Panc1 (cell line): ENCODE measurements around the gene MED31. TPM values are rescaled to one million over a fixed set of nuclear protein-coding genes. Genes with fewer than 3 reads are reported as not detected.

Source experiments
- ATAC-seq: fragments of 200-7000 bp; cut with Tn5 transposase; 2 replicates; pipeline ENCODE4 v1.9.1; 2020; ENCODE audit warnings: mild to moderate bottlenecking, moderate library complexity
- BruUV-seq: library from RNA; stranded (reverse); fragments of 400-500 nt; replicated peaks from 2 replicates; lab custom pipeline; 2021; lab: Mats Ljungman, UMichigan
- CTCF ChIA-PET: fragments of 300-600 bp; sonication (Branson Sonifier 250); formaldehyde crosslinking; loops from one replicate; lab custom pipeline; 2022; ENCODE audit warnings: antibody characterized with exemption; lab: Charles Lee
- POLR2A ChIA-PET: fragments of 300-600 bp; sonication (Branson Sonifier 250); formaldehyde crosslinking; loops from one replicate; lab custom pipeline; 2022; ENCODE audit warnings: antibody characterized with exemption; lab: Charles Lee
- DNase-seq: peaks from one replicate; pipeline ENCODE4 v3.0.0-alpha.2; 2010; ENCODE audit warnings: low read depth, low spot score
- H3K27ac ChIP-seq: 2 replicates; pipeline ENCODE4 v1.5.1; 2011; ENCODE audit warnings: mild to moderate bottlenecking, low read length, inconsistent platforms
- H3K27me3 ChIP-seq: fragments of 200-500 bp; sonication (Bioruptor generic); 2 replicates; pipeline ENCODE4 v1.6.0; 2014; ENCODE audit warnings: low read length, inconsistent platforms; ENCODE audit not compliant: control insufficient read depth, insufficient read depth
- H3K36me3 ChIP-seq: fragments of 200-500 bp; sonication (Bioruptor generic); 2 replicates; pipeline ENCODE4 v1.5.1; 2014; ENCODE audit warnings: inconsistent platforms, mild to moderate bottlenecking, low read length, moderate library complexity; ENCODE audit not compliant: control insufficient read depth, insufficient read depth
- H3K4me1 ChIP-seq: 2 replicates; pipeline ENCODE4 v1.5.1; 2011; ENCODE audit warnings: inconsistent platforms, mild to moderate bottlenecking, low read length, moderate library complexity; ENCODE audit not compliant: control insufficient read depth, insufficient read depth
- H3K4me3 ChIP-seq, 2 experiments: 2 replicates each; pipeline ENCODE4 v1.5.1; 2011 to 2012; ENCODE audit warnings: low read depth in 2 of 2, low read length in 2 of 2, mild to moderate bottlenecking in 2 of 2, inconsistent platforms in 1 of 2, moderate library complexity in 1 of 2
- H3K9me3 ChIP-seq: fragments of 200-500 bp; sonication (Bioruptor generic); 2 replicates; pipeline ENCODE4 v1.5.1; 2014; ENCODE audit warnings: low read depth, mild to moderate bottlenecking, inconsistent platforms, low read length, moderate library complexity; ENCODE audit not compliant: control insufficient read depth, insufficient read depth
- SIN3A ChIP-seq: IDR thresholded peaks from 2 replicates; pipeline ENCODE4 v1.6.1; 2012; ENCODE audit warnings: low read depth, mild to moderate bottlenecking, low read length, moderate library complexity, borderline replicate concordance; ENCODE audit not compliant: insufficient read depth
- TCF7L2 ChIP-seq: IDR thresholded peaks from 2 replicates; pipeline ENCODE4 v1.6.1; 2011; ENCODE audit warnings: mild to moderate bottlenecking, low read depth, low read length, inconsistent platforms
- in situ Hi-C: cut with HindIII; loops from 2 replicates; pipeline ENCODE4 v1.10.0; 2016; ENCODE audit warnings: low sequenced_read_pairs, low pct_unique_long_range_greater_than_20kb
- intact Hi-C: fragments of 100-400 bp; cut with micrococcal nuclease; formaldehyde crosslinking; loops from one replicate; pipeline ENCODE4 v1.10.0; 2022; ENCODE audit not compliant: unreplicated experiment
- total RNA-seq: library from RNA; stranded (reverse); gene quantifications from one replicate; pipeline ENCODE4 v1.2.1, GENCODE V29; 2021; ENCODE audit not compliant: unreplicated experiment
- TF ChIP-seq, protein P1 (sequence below), 2 experiments: IDR thresholded peaks; 2 replicates each; pipeline ENCODE4 v1.6.1; 2011 to 2012; ENCODE audit warnings: low read depth in 2 of 2, control low read depth in 1 of 2, low read length in 1 of 2, mild to moderate bottlenecking in 1 of 2, moderate library complexity in 1 of 2; ENCODE audit not compliant: insufficient read depth in 1 of 2
- TF ChIP-seq, protein P2 (sequence below): fragments of 450-650 bp; IDR thresholded peaks from 2 replicates; pipeline ENCODE4 v1.5.1; 2017; ENCODE audit warnings: mild to moderate bottlenecking

MED31 gene
- total RNA-seq, 1 experiment from 2014 or later, result 18.6 TPM

DNA sequence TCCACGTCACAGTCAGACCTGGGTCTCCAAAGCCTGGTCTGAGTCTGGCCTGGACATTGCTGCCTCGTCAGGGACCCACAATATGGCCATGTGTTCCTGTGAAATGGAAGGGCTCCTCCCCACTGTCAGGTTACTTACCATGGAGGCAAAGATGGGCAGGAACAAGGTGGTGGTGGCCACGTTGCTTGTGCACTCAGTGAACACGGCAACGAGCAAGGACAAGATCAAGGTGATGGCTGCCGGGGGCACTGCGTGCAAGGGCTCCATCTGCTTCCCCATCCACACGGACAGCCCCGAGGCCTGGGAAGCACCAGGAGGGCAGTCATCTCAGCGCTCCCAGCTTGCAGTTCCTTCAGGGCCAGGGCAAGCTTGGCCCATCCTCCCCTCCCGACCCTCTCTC, 39.2 kb upstream of the MED31 start:
- POLR2A ChIA-PET, result no interaction called here
- in situ Hi-C loops (no loop called here), intact Hi-C loops (no loop called here)
- no peak overlapping the region for H3K27ac ChIP-seq
- ATAC-seq (no peak), DNase-seq (no peak)
- H3K4me1 ChIP-seq, result no peaks in the 10 kb centered on the region
- no peaks in the 10 kb centered on the region for H3K36me3 ChIP-seq
- no peak overlapping the region for H3K4me3 ChIP-seq
- no peaks in the 10 kb centered on the region; the same call in 1 of the 2 replicates for H3K27me3 ChIP-seq
- H3K9me3 ChIP-seq, result no peaks in the 10 kb centered on the region
- TF ChIP-seq, protein P1, sequence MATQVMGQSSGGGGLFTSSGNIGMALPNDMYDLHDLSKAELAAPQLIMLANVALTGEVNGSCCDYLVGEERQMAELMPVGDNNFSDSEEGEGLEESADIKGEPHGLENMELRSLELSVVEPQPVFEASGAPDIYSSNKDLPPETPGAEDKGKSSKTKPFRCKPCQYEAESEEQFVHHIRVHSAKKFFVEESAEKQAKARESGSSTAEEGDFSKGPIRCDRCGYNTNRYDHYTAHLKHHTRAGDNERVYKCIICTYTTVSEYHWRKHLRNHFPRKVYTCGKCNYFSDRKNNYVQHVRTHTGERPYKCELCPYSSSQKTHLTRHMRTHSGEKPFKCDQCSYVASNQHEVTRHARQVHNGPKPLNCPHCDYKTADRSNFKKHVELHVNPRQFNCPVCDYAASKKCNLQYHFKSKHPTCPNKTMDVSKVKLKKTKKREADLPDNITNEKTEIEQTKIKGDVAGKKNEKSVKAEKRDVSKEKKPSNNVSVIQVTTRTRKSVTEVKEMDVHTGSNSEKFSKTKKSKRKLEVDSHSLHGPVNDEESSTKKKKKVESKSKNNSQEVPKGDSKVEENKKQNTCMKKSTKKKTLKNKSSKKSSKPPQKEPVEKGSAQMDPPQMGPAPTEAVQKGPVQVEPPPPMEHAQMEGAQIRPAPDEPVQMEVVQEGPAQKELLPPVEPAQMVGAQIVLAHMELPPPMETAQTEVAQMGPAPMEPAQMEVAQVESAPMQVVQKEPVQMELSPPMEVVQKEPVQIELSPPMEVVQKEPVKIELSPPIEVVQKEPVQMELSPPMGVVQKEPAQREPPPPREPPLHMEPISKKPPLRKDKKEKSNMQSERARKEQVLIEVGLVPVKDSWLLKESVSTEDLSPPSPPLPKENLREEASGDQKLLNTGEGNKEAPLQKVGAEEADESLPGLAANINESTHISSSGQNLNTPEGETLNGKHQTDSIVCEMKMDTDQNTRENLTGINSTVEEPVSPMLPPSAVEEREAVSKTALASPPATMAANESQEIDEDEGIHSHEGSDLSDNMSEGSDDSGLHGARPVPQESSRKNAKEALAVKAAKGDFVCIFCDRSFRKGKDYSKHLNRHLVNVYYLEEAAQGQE (IDR thresholded peaks at IDR 0.05; ENCODE audit: insufficient read depth in 1 of 2, low read depth in 2 of 2, low read length in 1 of 2), result no peak
- TF ChIP-seq SIN3A, result no peak
- CTCF ChIA-PET, result no interaction called here
- no TSS peak for BruUV-seq

DNA sequence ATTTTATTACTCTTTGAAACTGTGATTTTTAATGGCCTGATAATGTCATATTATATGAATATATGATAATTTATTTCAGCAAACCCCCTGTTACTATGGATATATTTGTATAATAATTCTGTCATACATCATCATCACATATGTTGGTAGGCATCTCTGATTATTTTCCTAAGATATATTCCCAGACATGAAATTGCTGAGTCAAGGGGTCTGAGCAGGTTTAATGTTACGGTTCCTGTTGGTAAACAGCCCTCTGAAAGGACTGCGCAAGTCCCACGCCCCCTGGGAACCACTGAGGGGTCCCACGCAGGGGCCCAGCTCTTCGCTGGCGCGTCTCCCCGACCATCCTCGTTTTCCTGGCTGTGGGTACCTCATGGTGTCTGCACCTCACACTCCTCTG, 37.5 kb upstream of the MED31 start:
- intact Hi-C loops (no loop called here), in situ Hi-C loops (no loop called here)
- DNase-seq, result no peak

More for the DNA sequence above, 37.5 kb upstream of the MED31 start:
- H3K9me3 ChIP-seq, result no peaks in the 10 kb centered on the region
- H3K36me3 ChIP-seq, result no peaks in the 10 kb centered on the region
- no peaks in the 10 kb centered on the region for H3K4me1 ChIP-seq
- TF ChIP-seq TCF7L2, result no peak
- TF ChIP-seq, protein P2, sequence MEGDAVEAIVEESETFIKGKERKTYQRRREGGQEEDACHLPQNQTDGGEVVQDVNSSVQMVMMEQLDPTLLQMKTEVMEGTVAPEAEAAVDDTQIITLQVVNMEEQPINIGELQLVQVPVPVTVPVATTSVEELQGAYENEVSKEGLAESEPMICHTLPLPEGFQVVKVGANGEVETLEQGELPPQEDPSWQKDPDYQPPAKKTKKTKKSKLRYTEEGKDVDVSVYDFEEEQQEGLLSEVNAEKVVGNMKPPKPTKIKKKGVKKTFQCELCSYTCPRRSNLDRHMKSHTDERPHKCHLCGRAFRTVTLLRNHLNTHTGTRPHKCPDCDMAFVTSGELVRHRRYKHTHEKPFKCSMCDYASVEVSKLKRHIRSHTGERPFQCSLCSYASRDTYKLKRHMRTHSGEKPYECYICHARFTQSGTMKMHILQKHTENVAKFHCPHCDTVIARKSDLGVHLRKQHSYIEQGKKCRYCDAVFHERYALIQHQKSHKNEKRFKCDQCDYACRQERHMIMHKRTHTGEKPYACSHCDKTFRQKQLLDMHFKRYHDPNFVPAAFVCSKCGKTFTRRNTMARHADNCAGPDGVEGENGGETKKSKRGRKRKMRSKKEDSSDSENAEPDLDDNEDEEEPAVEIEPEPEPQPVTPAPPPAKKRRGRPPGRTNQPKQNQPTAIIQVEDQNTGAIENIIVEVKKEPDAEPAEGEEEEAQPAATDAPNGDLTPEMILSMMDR, result no peak
- TF ChIP-seq, protein P1 (IDR thresholded peaks at IDR 0.05; ENCODE audit: insufficient read depth in 1 of 2, low read depth in 2 of 2, low read length in 1 of 2), result no peak
- no peak for TF ChIP-seq SIN3A
- H3K4me3 ChIP-seq, result no peak overlapping the region
- no peaks in the 10 kb centered on the region; the same call in 1 of the 2 replicates for H3K27me3 ChIP-seq
- no TSS peak for BruUV-seq
- CTCF ChIA-PET, result no interaction called here
- H3K27ac ChIP-seq, result no peak overlapping the region
- POLR2A ChIA-PET, result no interaction called here
- no peak for ATAC-seq
